Neural crest cell (in vitro differentiated cells): Measurements from ENCODE around the gene CEP250. TPM values are rescaled to one million over a fixed set of nuclear protein-coding genes. Genes with fewer than 3 reads are reported as not detected.

Experiments used
- DNase-seq: peaks from one replicate; pipeline ENCODE4 v3.0.0; 2021; ENCODE audit warnings: low read depth, mixed read lengths, low spot score
- H3K27ac Mint-ChIP-seq: one replicate; pipeline ENCODE4 v1.8.0; 2021; ENCODE audit warnings: mild to moderate bottlenecking, mixed read lengths; ENCODE audit not compliant: unreplicated experiment
- H3K27me3 Mint-ChIP-seq: 2 replicates; pipeline ENCODE4 v1.8.0; 2021; ENCODE audit warnings: low read depth, mild to moderate bottlenecking, mixed read lengths
- H3K36me3 Mint-ChIP-seq: 2 replicates; pipeline ENCODE4 v1.8.0; 2021; ENCODE audit warnings: low read depth, mild to moderate bottlenecking, mixed read lengths
- H3K4me1 Mint-ChIP-seq: 2 replicates; pipeline ENCODE4 v1.8.0; 2021; ENCODE audit warnings: mixed read lengths
- H3K4me3 Mint-ChIP-seq: one replicate; pipeline ENCODE4 v1.8.0; 2021; ENCODE audit warnings: mild to moderate bottlenecking, mixed read lengths
- H3K9me3 Mint-ChIP-seq: 2 replicates; pipeline ENCODE4 v1.8.0; 2021; ENCODE audit warnings: mixed read lengths
- total RNA-seq: library from RNA; stranded (reverse); gene quantifications from 2 replicates; pipeline ENCODE4 v1.2.1, GENCODE V29; 2021
- TF ChIP-seq, protein P1 (sequence below): fragments of 200-600 bp; sonication (generic); conservative IDR thresholded peaks from 2 replicates; pipeline ENCODE4 v1.5.0; 2021; ENCODE audit warnings: antibody characterized with exemption, mild to moderate bottlenecking

Gene CEP250
- total RNA-seq, 1 donor from 2014 or later: 64.5 TPM

DNA sequence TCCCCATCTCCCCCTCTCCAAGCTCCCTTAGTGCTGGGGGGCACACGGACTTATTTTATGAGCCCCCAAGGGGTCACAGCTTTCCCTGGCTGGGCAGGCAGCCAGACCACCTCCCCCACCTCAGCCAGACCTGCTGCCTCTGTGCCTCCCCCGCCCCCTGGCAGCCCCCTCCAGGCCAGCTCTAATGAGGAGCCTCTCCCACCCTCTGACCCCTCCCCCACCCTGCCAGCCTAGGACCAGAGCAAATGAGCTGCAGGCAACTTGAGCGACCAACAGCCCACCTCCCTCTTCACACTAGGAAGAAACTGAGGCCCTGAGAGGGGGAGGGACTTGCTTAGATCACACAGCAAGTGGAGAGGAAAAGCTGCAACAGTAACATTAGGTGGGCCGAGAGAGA is 19.2 kb upstream of the CEP250 start:
- no peak for DNase-seq
- Mint-ChIP-seq H3K36me3 (no peaks in the 10 kb centered on the region), H3K9me3 (no peaks in the 10 kb centered on the region), H3K4me1 (peaks cover 5% of the 10 kb centered on the region), H3K27me3 (peaks cover 7% of the 10 kb centered on the region), H3K27ac (no peak overlapping the region), H3K4me3 (no peak overlapping the region)
- TF ChIP-seq, protein P1, sequence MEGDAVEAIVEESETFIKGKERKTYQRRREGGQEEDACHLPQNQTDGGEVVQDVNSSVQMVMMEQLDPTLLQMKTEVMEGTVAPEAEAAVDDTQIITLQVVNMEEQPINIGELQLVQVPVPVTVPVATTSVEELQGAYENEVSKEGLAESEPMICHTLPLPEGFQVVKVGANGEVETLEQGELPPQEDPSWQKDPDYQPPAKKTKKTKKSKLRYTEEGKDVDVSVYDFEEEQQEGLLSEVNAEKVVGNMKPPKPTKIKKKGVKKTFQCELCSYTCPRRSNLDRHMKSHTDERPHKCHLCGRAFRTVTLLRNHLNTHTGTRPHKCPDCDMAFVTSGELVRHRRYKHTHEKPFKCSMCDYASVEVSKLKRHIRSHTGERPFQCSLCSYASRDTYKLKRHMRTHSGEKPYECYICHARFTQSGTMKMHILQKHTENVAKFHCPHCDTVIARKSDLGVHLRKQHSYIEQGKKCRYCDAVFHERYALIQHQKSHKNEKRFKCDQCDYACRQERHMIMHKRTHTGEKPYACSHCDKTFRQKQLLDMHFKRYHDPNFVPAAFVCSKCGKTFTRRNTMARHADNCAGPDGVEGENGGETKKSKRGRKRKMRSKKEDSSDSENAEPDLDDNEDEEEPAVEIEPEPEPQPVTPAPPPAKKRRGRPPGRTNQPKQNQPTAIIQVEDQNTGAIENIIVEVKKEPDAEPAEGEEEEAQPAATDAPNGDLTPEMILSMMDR: no peak

DNA sequence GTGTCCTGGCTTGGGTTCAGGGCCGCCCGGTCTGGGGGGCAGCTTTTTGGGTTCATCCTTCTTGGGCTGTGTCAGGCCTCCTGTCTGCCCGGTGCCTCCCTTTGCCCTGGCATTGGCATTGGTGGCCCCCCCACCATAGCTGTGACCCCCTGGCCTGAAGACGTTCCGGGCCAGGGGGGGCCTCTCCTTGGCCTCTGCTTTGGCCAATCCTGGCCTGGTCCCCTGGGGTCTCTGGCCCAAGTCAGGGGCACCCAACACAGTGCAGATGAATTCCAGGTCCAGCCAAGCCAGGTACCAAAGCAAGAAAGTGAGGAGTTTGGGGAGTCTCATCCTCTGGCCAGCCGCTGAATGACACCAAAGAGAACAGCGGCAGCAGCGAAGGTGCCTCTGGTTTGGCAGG is 17.8 kb upstream of the CEP250 start:
- no peak for DNase-seq
- TF ChIP-seq, protein P1: no peak
- no peak overlapping the region for H3K4me3 Mint-ChIP-seq
- peaks cover 7% of the 10 kb centered on the region for H3K27me3 Mint-ChIP-seq
- peaks cover 5% of the 10 kb centered on the region for H3K4me1 Mint-ChIP-seq
- no peaks in the 10 kb centered on the region for H3K36me3 Mint-ChIP-seq
- no peaks in the 10 kb centered on the region for H3K9me3 Mint-ChIP-seq
- no peak overlapping the region for H3K27ac Mint-ChIP-seq

DNA sequence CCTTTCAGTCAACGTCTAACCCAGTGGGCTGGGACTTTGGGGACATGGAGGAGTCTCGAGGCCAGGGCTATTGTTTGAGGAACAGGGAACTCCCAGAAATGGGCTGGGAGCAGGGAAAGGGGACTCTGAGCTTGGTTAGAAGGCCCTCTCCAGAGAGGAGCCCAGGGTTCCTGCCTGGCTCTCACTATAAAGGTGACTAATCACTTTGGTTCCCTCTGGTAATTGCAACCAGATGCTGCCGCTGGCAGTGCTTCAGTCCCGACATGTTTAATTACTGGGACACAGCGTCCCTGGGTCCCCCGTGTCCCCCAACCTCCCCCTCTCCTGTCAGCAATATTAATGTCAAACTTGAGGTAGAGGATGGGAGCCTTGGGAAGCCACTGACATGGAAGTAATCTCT is 12.4 kb upstream of the CEP250 start:
- H3K4me1 Mint-ChIP-seq: peaks cover 10% of the 10 kb centered on the region
- no peak overlapping the region for H3K27ac Mint-ChIP-seq
- DNase-seq: no peak
- H3K27me3 Mint-ChIP-seq: peaks cover 13% of the 10 kb centered on the region
- H3K4me3 Mint-ChIP-seq: no peak overlapping the region
- TF ChIP-seq, protein P1: no peak
- no peaks in the 10 kb centered on the region for H3K36me3 Mint-ChIP-seq
- H3K9me3 Mint-ChIP-seq: no peaks in the 10 kb centered on the region

DNA sequence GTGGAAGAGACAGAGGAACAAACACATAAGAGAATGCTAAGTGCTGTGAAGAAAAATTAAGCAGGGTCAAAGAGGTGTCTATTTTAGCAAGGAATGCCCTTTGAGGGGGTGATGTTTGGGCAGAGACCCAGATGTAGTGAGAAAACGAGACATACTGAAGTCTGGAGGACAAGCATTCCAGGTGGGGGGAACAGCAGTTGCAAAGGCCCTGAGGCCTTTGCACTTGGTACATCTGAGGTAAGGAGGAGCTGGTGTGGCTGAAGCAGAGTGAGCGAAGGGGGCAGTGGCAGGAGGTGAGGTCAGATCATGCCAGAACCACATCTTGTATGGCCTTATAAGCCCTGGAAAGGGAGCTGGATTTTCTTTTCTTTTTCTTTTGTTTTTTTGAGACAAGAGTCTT is 11.2 kb upstream of the CEP250 start:
- no peaks in the 10 kb centered on the region for H3K9me3 Mint-ChIP-seq
- DNase-seq: no peak
- H3K36me3 Mint-ChIP-seq: no peaks in the 10 kb centered on the region
- no peak overlapping the region for H3K4me3 Mint-ChIP-seq
- TF ChIP-seq, protein P1: no peak
- peaks cover 5% of the 10 kb centered on the region for H3K4me1 Mint-ChIP-seq
- peaks cover 13% of the 10 kb centered on the region for H3K27me3 Mint-ChIP-seq
- H3K27ac Mint-ChIP-seq: no peak overlapping the region

DNA sequence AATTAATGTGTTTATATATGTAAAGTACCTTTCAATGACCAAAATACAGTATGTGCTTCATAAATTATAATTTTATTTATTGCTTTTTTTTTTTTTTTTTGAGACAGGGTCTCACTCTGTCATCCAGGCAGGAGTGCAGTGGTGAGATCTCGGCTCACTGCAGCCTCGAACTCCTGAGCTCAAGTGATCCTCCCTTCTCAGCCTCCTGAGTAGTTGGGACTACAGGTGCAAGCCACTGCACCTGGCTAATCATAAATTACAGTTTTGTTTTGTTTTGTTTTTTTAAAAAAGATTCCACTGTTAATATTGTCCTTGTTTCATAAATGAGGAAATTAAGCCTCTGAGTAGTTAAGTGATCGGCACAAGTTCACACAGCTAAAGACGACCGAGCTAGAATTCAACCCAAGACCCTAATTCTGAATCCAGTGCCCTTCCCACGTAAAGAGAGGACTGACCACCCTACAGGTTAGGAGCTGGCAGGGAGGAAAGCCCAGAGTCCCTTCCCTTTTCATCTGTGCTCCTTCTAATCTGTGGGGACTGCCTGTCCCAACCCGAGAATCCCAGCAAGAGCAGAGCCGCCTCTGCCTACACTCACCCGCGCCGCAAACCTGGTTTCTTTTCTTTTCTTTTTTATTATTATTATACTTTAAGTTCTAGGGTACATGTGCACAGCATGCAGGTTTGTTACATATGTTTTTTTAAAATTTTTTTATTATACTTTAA is 8.9 kb upstream of the CEP250 start:
- Mint-ChIP-seq H3K36me3 (no peaks in the 10 kb centered on the region), H3K27ac (no peak overlapping the region), H3K4me1 (peaks cover 5% of the 10 kb centered on the region), H3K4me3 (peak overlapping the region; percentile 77), H3K27me3 (peaks cover 6% of the 10 kb centered on the region), H3K9me3 (no peaks in the 10 kb centered on the region)
- no peak for DNase-seq
- TF ChIP-seq, protein P1: no peak
